ENCODE data around the gene ZNF212. TPM values are rescaled to one million over a fixed set of nuclear protein-coding genes. Genes with fewer than 3 reads are reported as not detected.

Gene ZNF212
- total and polyA plus RNA-seq, 9 of the 15 experiments (the other 6 are each of a cell fraction or from before 2014, with no cell fraction given): 1.8 to 21.4 (median 7.2) TPM

GRCh38 chr7:149195180-149196150 lies 44.0 kb upstream of the ZNF212 start, which contains the start of gene ZNF282 (continued):
- TF ChIP-seq MYC (IDR thresholded peaks at IDR 0.05; ENCODE audit: low read depth, low read length): peak; percentile 72
- TF ChIP-seq MYC (CRISPR knock-in tag; IDR thresholded peaks at IDR 0.05; ENCODE audit: borderline replicate concordance, low read depth): peak; percentile 74; the same call in 1 of the 2 replicates
- no peak for TF ChIP-seq POU5F1 (IDR thresholded peaks at IDR 0.05; ENCODE audit: borderline replicate concordance, low read depth, low read length, partially characterized antibody)
- peak; percentile 18; the same call in 1 of the 2 replicates for TF ChIP-seq ZNF431 (CRISPR knock-in tag; IDR thresholded peaks at IDR 0.05)
- no peak for TF ChIP-seq RFX1 (IDR thresholded peaks at IDR 0.05)
- no peak for TF ChIP-seq PTRF (tag; IDR thresholded peaks at IDR 0.05)
- 0 out of 4 replicates have a peak, but pooled peaks of 1 of the 2 experiments have one; percentile 46 for TF ChIP-seq BCLAF1 (IDR thresholded peaks at IDR 0.05; ENCODE audit: borderline replicate concordance in 1 of 2, control insufficient read depth in 1 of 2, low read depth in 2 of 2, low read length in 1 of 2)
- TF ChIP-seq HDAC6 (IDR thresholded peaks at IDR 0.05; ENCODE audit: low read depth, low read length): no peak
- TF ChIP-seq ZBTB49 (CRISPR knock-in tag; IDR thresholded peaks at IDR 0.05; ENCODE audit: borderline replicate concordance): no peak
- TF ChIP-seq HNRNPH1 (optimal IDR thresholded peaks at IDR 0.05; ENCODE audit: low read depth, low read length): no peak
- no peak for TF ChIP-seq LARP7 (IDR thresholded peaks at IDR 0.05)
- no peak for TF ChIP-seq ZC3H11A (IDR thresholded peaks at IDR 0.05; ENCODE audit: low read depth, low read length)
- TF ChIP-seq ZFX (CRISPR knock-in tag; IDR thresholded peaks at IDR 0.05): peak; percentile 93
- no peak for TF ChIP-seq RERE (CRISPR knock-in tag; IDR thresholded peaks at IDR 0.05; ENCODE audit: borderline replicate concordance)
- no peak for TF ChIP-seq TCF3 (CRISPR knock-in tag; IDR thresholded peaks at IDR 0.05)

Measured in K562 (cell line).